GM06990 (cell line): Measurements from ENCODE around the gene ARID1B.

Experiments
- DNase-seq: peaks from one replicate; pipeline ENCODE4 v3.0.0-alpha.2; 2011; ENCODE audit not compliant: insufficient read length; ENCODE audit errors: extremely low read depth
- H3K27me3 ChIP-seq: replicated peaks from 2 replicates; pipeline ENCODE4 v1.6.0; 2011; ENCODE audit warnings: low read length; ENCODE audit not compliant: control insufficient read depth, insufficient read depth
- H3K36me3 ChIP-seq: 2 replicates; pipeline ENCODE4 v1.5.1; 2011; ENCODE audit warnings: low read length; ENCODE audit not compliant: control insufficient read depth, insufficient read depth
- H3K4me3 ChIP-seq: replicated peaks from 2 replicates; pipeline ENCODE4 v1.5.1; 2011; ENCODE audit warnings: low read depth, mild to moderate bottlenecking, control low read depth, low read length
- TF ChIP-seq, protein P1 (sequence below): IDR thresholded peaks from 2 replicates; pipeline ENCODE4 v1.5.1; 2011; ENCODE audit warnings: low read length, control low read depth, mild to moderate bottlenecking, inconsistent platforms; ENCODE audit not compliant: insufficient read depth, poor library complexity, severe bottlenecking

ARID1B gene

DNA sequence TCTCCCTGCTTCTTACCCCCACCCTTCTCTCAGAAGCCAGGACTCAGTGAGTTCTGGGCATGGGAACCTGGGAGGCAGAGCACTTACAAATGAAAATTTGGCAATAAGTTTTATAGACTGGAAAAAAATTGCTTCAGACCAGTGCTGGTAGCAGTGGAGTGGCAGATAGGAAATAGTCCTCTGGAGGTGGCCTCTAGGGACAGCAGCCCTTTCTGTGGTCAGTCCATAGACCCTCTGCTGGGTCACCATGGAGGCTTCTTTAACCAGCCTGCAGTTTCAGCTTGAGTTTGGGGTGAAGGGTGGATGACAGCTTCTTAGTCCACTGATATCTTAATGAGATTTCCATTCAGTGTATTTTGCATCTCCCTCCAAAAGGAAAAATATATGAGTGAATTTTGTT is 179.1 kb downstream of the ARID1B start:
- no peak overlapping the region for H3K4me3 ChIP-seq
- TF ChIP-seq, protein P1, sequence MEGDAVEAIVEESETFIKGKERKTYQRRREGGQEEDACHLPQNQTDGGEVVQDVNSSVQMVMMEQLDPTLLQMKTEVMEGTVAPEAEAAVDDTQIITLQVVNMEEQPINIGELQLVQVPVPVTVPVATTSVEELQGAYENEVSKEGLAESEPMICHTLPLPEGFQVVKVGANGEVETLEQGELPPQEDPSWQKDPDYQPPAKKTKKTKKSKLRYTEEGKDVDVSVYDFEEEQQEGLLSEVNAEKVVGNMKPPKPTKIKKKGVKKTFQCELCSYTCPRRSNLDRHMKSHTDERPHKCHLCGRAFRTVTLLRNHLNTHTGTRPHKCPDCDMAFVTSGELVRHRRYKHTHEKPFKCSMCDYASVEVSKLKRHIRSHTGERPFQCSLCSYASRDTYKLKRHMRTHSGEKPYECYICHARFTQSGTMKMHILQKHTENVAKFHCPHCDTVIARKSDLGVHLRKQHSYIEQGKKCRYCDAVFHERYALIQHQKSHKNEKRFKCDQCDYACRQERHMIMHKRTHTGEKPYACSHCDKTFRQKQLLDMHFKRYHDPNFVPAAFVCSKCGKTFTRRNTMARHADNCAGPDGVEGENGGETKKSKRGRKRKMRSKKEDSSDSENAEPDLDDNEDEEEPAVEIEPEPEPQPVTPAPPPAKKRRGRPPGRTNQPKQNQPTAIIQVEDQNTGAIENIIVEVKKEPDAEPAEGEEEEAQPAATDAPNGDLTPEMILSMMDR = no peak

DNA sequence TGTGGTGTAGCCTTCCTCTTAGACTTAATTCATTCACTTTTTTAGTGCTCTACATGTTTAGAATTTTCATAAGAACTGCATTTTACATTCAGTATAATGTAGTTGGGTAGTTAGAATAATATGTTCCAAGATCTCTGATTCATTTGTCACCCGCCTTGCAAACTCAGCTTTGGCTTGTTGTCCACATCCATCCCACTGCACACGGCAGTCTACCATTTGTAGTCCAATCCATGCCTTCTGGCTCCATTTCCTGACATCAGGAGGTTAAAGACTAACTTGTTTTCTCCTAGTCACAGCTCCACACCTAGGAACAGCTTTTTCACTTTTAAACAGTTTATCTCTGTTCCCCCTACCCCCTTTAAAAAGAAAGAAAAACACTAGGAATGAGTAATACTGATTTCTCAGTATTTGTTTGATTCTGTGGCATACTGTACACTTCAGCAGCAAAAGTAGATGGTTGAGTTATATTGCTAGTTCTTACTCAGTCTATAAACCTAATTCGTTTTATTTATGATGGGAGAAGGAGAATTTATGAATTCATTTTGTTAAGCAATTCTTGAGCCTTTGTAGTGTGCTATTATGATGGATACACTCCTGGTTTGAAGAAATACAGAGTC is 180.9 kb downstream of the ARID1B start:
- no peak overlapping the region for H3K4me3 ChIP-seq
- peaks cover 2% of the 10 kb centered on the region for H3K36me3 ChIP-seq
- TF ChIP-seq, protein P1 = no peak
- H3K27me3 ChIP-seq = no peaks in the 10 kb centered on the region
- DNase-seq = no peak

More for the DNA sequence above, 179.1 kb downstream of the ARID1B start:
- Histone ChIP-seq H3K27me3 (no peaks in the 10 kb centered on the region), H3K36me3 (peaks cover under 1% of the 10 kb centered on the region)
- no peak for DNase-seq

DNA sequence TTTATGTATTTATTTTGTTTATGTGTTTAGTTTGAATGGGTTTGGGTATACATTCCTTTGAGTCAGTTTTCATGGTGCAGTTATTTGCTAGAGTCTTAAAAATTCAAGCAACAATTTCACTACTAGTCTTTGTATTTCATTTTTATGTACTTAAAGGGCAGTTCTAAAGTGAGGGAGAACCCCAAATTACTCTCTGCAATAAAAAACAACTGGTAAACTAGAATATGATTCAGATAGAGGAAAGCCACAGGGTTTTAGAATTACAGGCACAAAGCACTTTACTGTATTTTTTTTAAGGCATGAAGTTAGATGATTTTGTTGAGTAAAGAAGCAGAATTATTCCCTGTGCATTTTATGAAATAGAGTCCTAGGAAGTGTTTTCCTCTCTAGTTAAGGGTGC is 183.3 kb downstream of the ARID1B start:
- no peaks in the 10 kb centered on the region for H3K27me3 ChIP-seq
- H3K36me3 ChIP-seq = peaks cover 2% of the 10 kb centered on the region
- no peak overlapping the region for H3K4me3 ChIP-seq
- TF ChIP-seq, protein P1 = no peak
- DNase-seq = no peak

DNA sequence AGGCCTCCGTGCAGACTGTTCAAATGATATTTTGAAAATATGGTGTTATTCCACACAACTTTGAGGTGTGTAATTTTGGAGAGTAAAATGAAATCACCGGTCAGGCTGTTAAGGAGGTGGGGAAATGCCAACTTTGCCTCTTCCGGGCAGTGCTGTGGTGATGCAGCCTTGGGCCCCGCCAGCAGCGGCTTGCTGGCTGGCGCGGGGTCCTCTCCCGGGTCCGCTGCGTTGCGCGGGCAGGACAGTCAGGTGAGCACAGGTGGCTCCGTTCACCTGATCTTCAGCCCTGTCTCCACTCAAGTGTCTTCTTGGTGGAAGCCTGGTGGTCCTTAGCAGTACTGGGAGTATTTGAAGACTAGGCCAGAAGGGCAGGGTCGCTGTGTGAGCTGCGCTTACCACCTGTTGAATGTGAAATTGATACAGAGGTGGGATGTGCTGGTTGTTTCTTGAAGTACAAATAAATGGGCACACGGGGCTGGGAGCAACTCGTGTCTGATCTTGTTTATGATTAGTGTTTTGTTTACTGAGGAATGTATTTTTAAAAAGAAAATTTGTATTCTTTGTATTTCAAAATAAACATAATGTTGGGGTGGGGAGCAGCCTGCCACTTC is 184.2 kb downstream of the ARID1B start:
- TF ChIP-seq, protein P1 = no peak
- no peak for DNase-seq
- Histone ChIP-seq H3K36me3 (peaks cover 2% of the 10 kb centered on the region), H3K27me3 (no peaks in the 10 kb centered on the region), H3K4me3 (no peak overlapping the region)

DNA sequence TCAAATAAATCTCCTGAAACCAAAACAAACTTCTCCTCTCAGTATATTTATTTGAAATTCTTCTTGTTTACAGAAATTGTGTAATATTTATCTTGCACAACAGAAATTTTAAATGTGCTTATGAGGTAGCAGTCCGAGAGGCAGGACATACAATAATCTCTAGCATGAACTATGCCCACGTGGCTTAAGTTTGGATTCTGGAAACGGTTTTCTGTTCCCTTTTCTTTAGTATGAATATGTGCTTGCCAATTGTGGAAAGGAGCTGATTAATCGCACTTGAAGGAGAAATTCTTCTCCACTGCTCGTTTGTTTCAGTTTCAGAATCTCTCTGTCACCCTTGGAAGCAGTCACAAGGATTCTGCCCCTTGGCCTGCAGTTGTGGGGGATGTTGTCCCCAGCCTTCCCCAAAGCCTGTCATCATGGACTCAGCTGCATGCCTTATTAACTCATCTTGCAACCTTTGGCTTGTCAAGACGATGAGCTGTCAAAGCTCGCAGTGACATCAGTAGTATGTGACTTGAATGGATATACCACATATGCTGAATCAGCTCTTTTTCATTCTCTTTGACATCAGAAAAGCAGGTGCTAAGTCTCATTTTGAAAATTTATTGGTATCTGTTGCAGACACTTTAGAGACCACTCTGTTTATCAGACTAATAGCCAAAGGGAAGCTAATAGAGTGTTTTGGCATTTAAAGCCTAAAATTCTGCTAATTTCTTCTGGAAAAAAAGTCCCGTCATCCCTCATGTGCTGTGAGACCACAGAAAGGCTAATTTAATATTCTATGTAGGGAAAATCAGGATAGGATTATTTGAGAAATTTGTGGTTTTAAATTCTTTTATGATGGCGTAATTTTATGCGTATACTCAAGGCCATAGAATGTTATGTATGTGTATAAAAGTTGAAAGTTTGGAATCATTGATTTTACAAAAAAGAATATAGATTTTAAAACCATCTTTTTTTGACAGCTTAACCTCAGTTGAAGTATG is 186.8 kb downstream of the ARID1B start:
- no peak overlapping the region for H3K4me3 ChIP-seq
- no peaks in the 10 kb centered on the region for H3K27me3 ChIP-seq
- TF ChIP-seq, protein P1 = no peak
- DNase-seq = peak; percentile 46
- peaks cover 2% of the 10 kb centered on the region for H3K36me3 ChIP-seq
